Esophagus muscularis mucosa (tissue), 4 donors: ENCODE data around the gene GTF2IRD1. TPM values are rescaled to one million over a fixed set of nuclear protein-coding genes. Genes with fewer than 3 reads are reported as not detected.

Experiments
- DNase-seq: peaks from one replicate; pipeline ENCODE4 v3.0.0-alpha.2; 2017; ENCODE audit errors: extremely low spot score
- H3K27ac ChIP-seq, 4 donors: fragments of 200-600 bp; sonication (generic); replicated peaks in 1 of 4; 1 replicate in 3 of 4; 2 replicates in 1 of 4; pipeline ENCODE4 v1.5.1; 2016 to 2019; ENCODE audit warnings: mild to moderate bottlenecking in 1 of 4
- H3K27me3 ChIP-seq, 4 donors: fragments of 200-600 bp; sonication (generic); one replicate each; pipeline versions ENCODE4 v1.5.1 to v1.6.0; 2016 to 2019
- H3K36me3 ChIP-seq, 4 donors: fragments of 200-600 bp; sonication (generic); one replicate each; pipeline ENCODE4 v1.5.1; 2016 to 2019
- H3K4me1 ChIP-seq, 4 donors: fragments of 200-600 bp; sonication (generic); one replicate each; pipeline ENCODE4 v1.5.1; 2016 to 2019
- H3K4me3 ChIP-seq, 4 donors: fragments of 200-600 bp; sonication (generic); 1 replicate in 2 of 4; 2 replicates in 2 of 4; pipeline ENCODE4 v1.5.1; 2016 to 2019; ENCODE audit warnings: mild to moderate bottlenecking in 4 of 4, moderate library complexity in 1 of 4
- H3K9me3 ChIP-seq, 4 donors: fragments of 200-600 bp; sonication (generic); 1 replicate in 3 of 4; 2 replicates in 1 of 4; pipeline ENCODE4 v1.5.1; 2016 to 2019
- CTCF ChIP-seq, 3 experiments: fragments of 200-600 bp in 2 of 3; fragments of 450-650 bp in 1 of 3; sonication (generic) in 2 of 3; IDR thresholded peaks; one replicate each; pipeline ENCODE4 v1.5.1; 2017 to 2019; ENCODE audit warnings: antibody characterized with exemption in 3 of 3, mild to moderate bottlenecking in 2 of 3, moderate library complexity in 1 of 3
- EP300 ChIP-seq: sonication (generic); formaldehyde crosslinking; IDR thresholded peaks from one replicate; pipeline ENCODE4 v1.6.1; 2017; ENCODE audit warnings: antibody characterized with exemption
- POLR2A ChIP-seq: fragments of 450-650 bp; IDR thresholded peaks from one replicate; pipeline ENCODE4 v1.6.1; 2017; ENCODE audit warnings: antibody characterized with exemption, moderate library complexity, mild to moderate bottlenecking, low read depth
- POLR2AphosphoS5 ChIP-seq, 2 donors: sonication (generic); formaldehyde crosslinking; IDR thresholded peaks; one replicate each; pipeline ENCODE4 v1.6.1; 2017; ENCODE audit warnings: antibody characterized with exemption in 2 of 2
- WGBS: methylation state at CpG from one replicate; pipeline ENCODE4 v1.1.5; 2018; 5-methylcytosine and 5-hydroxymethylcytosine counted together
- intact Hi-C: fragments of 100-400 bp; cut with DNase I; formaldehyde crosslinking; loops from one replicate; pipeline ENCODE4 v1.15.1; 2023
- total RNA-seq, 4 donors: library from RNA; depleted of rRNA; stranded (reverse); fragments of >200 nt; gene quantifications; one replicate each; pipeline versions ENCODE4 v1.1.0 to v1.2.1, GENCODE V29; 2016

The GTF2IRD1 gene
- total RNA-seq, 4 donors from 2014 or later, result 20.8 to 24.0 (median 22.0) TPM

GRCh38 chr7:74599244-74599643, 145.5 kb downstream of the GTF2IRD1 start:
- DNase-seq, result no peak
- intact Hi-C loops, result no loop called here
- no peaks in the 10 kb centered on the region for H3K9me3 ChIP-seq
- TF ChIP-seq EP300 (no peak), POLR2A (no peak), POLR2AphosphoS5 (IDR thresholded peaks at IDR 0.05) (no peak), CTCF (IDR thresholded peaks at IDR 0.05) (no peak)
- no peak overlapping the region for H3K4me3 ChIP-seq
- no peaks in the 10 kb centered on the region for H3K27me3 ChIP-seq
- H3K36me3 ChIP-seq, result peaks cover 16 to 90% (median 63%) of the 10 kb centered on the region in 4 donors
- WGBS, result 95% methylated on average over 4 of the region's 4 CpGs
- no peaks in the 10 kb centered on the region for H3K4me1 ChIP-seq
- H3K27ac ChIP-seq, result no peak overlapping the region

- 88% methylated on average over 7 of the region's 7 CpGs for WGBS
- intact Hi-C loops, result no loop called here
- H3K27me3 ChIP-seq, result no peaks in the 10 kb centered on the region
Observed at GRCh38 chr7:74604326-74605020, 150.8 kb downstream of the GTF2IRD1 start.

GRCh38 chr7:74606101-74606908, 152.6 kb downstream of the GTF2IRD1 start:
- Histone ChIP-seq H3K9me3 (no peaks in the 10 kb centered on the region), H3K4me3 (peak overlapping the region; percentile 53 to 58 (median 58)), H3K4me1 (peaks cover 11 to 36% (median 26%) of the 10 kb centered on the region in 4 donors), H3K36me3 (peaks cover 0 to 20% (median 3%) of the 10 kb centered on the region in 4 donors), H3K27me3 (no peaks in the 10 kb centered on the region), H3K27ac (peak overlapping the region; percentile 81 to 84 (median 84))
- DNase-seq, result no peak
- WGBS, result 9% methylated on average over 43 of the region's 51 CpGs
- intact Hi-C loops, result no loop called here
- TF ChIP-seq EP300, result no peak
- no peak for TF ChIP-seq POLR2A
- peak in 1 of 3 experiments; percentile 8 for TF ChIP-seq CTCF (IDR thresholded peaks at IDR 0.05)

More at GRCh38 chr7:74604326-74605020, 150.8 kb downstream of the GTF2IRD1 start:
- Histone ChIP-seq H3K27ac (peak overlapping the region; percentile 20 to 83 (median 35)), H3K9me3 (no peaks in the 10 kb centered on the region), H3K4me3 (no peak overlapping the region), H3K4me1 (peaks cover 11 to 27% (median 21%) of the 10 kb centered on the region in 4 donors), H3K36me3 (peaks cover 0 to 38% (median 18%) of the 10 kb centered on the region in 4 donors)
- TF ChIP-seq POLR2AphosphoS5 (IDR thresholded peaks at IDR 0.05) (no peak), POLR2A (no peak), EP300 (no peak), CTCF (IDR thresholded peaks at IDR 0.05) (no peak)
- DNase-seq, result no peak

- no peaks in the 10 kb centered on the region for H3K9me3 ChIP-seq
- H3K4me3 ChIP-seq, result peak overlapping the region; percentile 53 to 58 (median 58)
- TF ChIP-seq POLR2A (no peak), CTCF (IDR thresholded peaks at IDR 0.05) (no peak), EP300 (no peak)
- peaks cover 0 to 13% (median 0%) of the 10 kb centered on the region in 4 donors for H3K36me3 ChIP-seq
- H3K27ac ChIP-seq, result peak overlapping the region; percentile 81 to 84 (median 84)
- WGBS, result 54% methylated on average over 15 of the region's 15 CpGs
- no peak for DNase-seq
- intact Hi-C loops, result no loop called here
- peaks cover 11 to 39% (median 29%) of the 10 kb centered on the region in 4 donors for H3K4me1 ChIP-seq
- H3K27me3 ChIP-seq, result no peaks in the 10 kb centered on the region
Observed at GRCh38 chr7:74606909-74607510, 153.3 kb downstream of the GTF2IRD1 start.
